Colon (tissue), 2 donors: ENCODE results near the gene CRLF1.
"Not testable (repeated sequence)": the region's sequence is repeated elsewhere in the genome, so short reads cannot be mapped to it uniquely, and the experiment has no call there.

Source experiments
- FAIRE-seq: peaks from 2 replicates; lab custom pipeline; 2012; peaks lifted over from hg19 to GRCh38; lab: Jason Lieb, UNC
- donor health status: control.
- donor health status: control.

Gene CRLF1

GRCh38 chr19:18592732-18593131 lies 13.9 kb downstream of the CRLF1 start:
- not testable (repeated sequence) for FAIRE-seq

- FAIRE-seq, result no peak
Observed at GRCh38 chr19:18591735-18592385, 14.7 kb downstream of the CRLF1 start.

- FAIRE-seq, result no peak
Observed at GRCh38 chr19:18590273-18591272, 16.0 kb downstream of the CRLF1 start.

- no peak for FAIRE-seq
Observed at GRCh38 chr19:18589380-18590272, 17.0 kb downstream of the CRLF1 start.

DNA sequence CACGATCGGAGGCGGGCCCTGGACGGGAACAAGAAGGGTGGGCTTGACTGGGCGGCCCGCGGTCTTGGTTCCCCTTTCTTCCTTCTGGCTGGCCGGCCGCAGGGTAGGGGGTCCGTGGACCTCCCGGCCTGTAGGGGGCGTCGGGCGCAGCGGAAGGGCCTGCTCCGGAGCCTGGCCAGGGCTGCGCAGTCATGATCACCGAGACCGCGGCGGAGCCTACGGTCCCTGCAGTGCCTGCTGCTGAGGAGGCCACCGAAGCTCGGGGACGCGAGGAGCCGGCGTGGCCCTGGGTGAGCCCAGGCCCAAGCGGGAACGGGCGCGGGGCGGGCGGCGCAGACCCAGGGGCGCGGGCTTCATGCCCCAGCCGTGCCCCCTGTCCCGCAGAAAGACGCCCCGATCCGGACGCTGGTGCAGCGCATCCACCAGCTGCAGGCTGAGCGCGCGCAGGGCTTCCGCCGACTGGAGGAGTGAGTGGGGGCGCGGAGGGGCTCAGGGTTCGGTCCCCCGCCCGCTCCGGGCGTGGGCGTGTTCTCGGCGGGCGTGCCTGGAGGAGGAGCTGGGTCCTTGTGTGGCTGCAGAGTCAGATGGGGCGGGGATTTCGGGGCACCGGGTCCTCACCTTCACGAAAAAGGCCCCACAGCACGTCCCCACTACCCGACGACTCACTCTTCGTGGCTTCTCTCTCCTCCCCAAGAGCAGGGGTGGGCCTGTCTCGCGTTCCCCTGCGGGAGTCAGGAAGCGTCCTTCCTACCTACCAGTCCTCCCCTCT lies 17.8 kb downstream of the CRLF1 start, which contains the start of gene REX1BD:
TSS of gene REX1BD (plus strand) at position 188 of the 769 bp plus-strand sequence. CDS start at position 192, 4 bp downstream.
- no peak for FAIRE-seq

- no peak for FAIRE-seq
Observed at GRCh38 chr19:18587962-18588610, 18.5 kb downstream of the CRLF1 start.

GRCh38 chr19:18587561-18587960 lies 19.0 kb downstream of the CRLF1 start:
- no peak for FAIRE-seq

DNA sequence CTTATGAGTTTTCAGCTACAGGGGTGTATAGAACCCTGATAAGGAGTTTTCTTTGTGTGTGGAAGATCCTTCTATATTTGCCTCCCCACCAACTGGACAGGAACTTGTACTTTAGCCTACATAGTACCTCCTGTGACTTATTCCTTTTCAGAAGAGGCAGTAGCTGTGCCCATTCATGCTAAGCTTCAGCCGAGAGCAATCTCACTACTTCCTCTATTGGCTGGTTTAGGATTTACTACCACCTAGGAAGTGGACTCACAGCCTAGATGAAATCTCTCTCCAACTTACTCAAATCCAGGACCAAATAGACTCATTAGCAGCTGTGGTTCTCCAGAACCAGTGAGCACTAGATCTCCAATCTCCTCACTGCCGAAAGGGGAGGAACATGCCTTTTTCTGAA lies 20.3 kb downstream of the CRLF1 start:
- no peak for FAIRE-seq

DNA sequence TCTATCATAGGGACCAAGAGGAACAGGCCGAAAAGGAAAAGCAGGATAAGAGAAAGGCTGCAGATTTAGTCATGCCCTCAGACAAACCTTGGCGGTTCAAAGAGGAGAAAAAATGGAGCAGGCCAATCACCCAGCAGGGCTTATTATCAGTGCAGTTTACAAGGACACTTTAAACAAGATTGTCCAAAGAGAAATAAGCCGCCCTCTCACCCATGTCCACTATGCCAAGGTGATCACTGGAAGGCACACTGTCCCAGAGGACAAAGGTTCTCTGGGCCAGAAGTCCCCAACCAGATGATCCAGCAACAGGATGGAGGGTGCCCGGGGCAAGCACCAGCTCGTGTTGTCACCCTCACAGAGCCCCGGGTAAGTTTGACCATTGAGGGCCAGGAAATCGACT lies 26.3 kb downstream of the CRLF1 start:
- FAIRE-seq, result no peak

DNA sequence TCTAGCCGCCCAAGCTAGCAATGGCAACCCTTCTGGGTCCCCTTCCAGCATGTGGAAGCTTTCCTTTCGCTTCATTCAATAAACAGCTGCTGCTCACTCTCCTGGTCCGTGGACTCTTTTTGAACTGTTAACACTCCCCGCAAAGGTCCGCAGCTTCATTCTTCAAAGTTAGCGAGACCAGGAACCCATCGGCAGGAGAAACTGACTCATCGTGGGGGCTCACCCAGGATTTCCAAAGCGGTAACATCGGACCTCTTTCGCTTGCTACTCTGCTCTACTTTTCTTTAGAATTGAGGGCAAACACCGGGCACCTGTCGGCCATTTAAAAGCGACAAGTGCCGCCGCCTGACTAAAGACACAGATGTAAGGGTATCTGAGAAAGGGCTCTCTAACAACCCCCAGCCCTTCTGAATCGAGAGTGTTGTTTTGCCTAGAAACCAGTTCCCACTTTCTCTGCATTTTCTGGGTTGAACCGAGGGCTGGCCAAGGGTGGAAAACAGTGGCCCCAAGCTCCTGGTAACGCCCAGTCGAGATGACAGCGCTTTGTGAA lies 29.2 kb downstream of the CRLF1 start:
- no peak for FAIRE-seq

DNA sequence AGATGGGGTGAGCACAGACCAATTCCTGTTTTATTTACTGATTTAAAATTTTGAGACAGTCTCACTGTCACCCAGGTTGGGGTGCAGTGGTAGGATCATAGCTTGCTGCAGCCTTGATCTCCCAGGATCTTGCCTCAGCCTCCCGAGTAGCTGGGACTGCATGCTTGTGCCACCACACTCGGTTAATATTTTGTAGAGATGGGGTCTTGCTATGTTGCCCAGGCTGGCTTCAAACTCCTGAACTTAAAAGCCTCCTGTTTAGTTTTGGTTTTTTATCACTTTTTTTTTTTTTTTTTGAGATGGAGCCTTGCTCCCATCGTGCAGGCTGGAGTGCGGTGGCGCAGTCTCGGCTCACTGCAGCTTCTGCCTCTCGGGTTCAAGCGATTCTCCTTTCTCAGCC lies 30.2 kb downstream of the CRLF1 start:
- FAIRE-seq, result no peak

- no peak for FAIRE-seq
Observed at GRCh38 chr19:18574691-18575291, 31.8 kb downstream of the CRLF1 start.

- peak; percentile 36 for FAIRE-seq
Observed at GRCh38 chr19:18571564-18572344, 34.8 kb downstream of the CRLF1 start, which contains the start of gene UBA52. Gene UBA52, plus strand, starts transcription at chr19:18571857. Its CDS starts 1,444 bp downstream, at chr19:18573301.

DNA sequence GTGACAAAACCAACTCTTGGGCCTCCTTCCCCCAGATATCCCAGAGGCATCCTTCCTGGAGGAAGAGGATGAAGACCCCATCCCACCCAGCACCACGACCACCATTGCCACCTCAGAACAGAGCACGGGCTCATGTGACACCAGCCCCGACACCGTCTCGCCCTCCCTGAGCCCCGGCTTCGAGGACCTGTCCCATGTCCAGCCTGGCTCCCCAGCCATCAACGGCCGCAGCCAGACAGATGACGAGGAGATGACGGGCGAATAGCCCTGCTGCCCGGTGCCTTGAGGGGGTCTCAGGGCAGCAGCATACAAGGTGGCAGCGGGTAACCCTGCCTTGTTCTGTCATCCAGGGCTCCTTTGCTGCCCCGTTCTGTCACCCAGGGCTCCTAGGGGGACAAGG lies 38.2 kb downstream of the CRLF1 start:
- FAIRE-seq, result no peak

DNA sequence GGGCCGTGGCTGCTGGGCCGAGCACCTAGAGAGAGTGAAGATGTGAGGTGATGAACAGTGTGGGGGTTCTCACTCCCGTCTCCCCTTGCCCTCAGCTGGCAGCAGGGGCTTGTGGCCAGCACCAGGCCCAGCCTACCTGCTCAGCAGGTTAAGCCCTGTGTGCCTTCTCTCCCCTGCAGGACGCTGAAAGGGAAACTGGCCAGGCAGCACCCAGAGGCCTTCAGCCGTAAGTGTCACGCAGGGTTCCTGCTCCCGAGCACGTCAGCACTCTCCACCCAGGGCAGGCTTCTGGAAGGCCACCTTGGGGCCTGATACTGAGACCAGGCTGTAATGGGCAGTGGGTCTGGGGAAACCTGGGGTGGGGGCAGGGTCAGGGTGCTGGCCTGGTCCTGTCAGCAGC lies 39.6 kb downstream of the CRLF1 start:
- no peak for FAIRE-seq

- no peak for FAIRE-seq
Observed at GRCh38 chr19:18562086-18562485, 44.5 kb downstream of the CRLF1 start.

DNA sequence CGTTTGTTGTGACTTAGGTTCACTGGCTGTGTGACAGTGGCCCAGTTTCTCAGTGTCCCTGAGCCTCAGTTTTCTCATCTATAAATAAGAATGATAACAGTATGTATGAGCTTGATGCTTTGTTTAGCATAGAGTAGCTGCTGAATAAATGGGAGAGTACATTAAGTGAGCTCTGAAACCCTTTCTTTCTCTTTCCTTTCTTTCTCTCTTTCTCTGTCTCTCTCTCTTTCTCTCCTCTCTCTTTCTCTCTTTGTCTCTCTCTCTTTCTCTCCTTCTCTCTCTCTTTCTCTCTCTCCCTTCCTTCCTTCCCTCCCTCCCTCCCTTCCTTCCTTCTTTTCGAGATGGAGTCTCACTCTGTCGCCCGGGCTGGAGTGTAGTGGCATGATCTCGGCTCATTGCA lies 46.9 kb downstream of the CRLF1 start:
- no peak for FAIRE-seq

- no peak for FAIRE-seq
Observed at GRCh38 chr19:18558604-18559003, 48.0 kb downstream of the CRLF1 start.

GRCh38 chr19:18558202-18558555 lies 48.4 kb downstream of the CRLF1 start:
- no peak for FAIRE-seq
